MM.1S (cell line): ENCODE measurements around the gene NPSR1.

Source experiments
- CTCF ChIP-seq: fragments of 300-600 bp; sonication (generic); IDR thresholded peaks from 2 replicates; pipeline ENCODE4 v1.5.1; 2016; ENCODE audit warnings: antibody characterized with exemption, low read length, mixed read lengths
- EZH2phosphoT487 ChIP-seq: fragments of 300-600 bp; sonication (generic); IDR thresholded peaks from 2 replicates; pipeline ENCODE4 v1.6.1; 2018; ENCODE audit warnings: antibody characterized with exemption, low read length

- TF ChIP-seq CTCF = peak; percentile 29
- no peak for TF ChIP-seq EZH2phosphoT487
Measured at GRCh38 chr7:34734771-34735170, 76.8 kb downstream of the NPSR1 start.
